NCI-H1417 treated with DMSO at 0.1 percent for 48 hours (cell line): ENCODE results near the gene NEK10.
"Not testable (repeated sequence)": the region's sequence is repeated elsewhere in the genome, so short reads cannot be mapped to it uniquely, and the experiment has no call there.

Experiments used
- DNase-seq: peaks from one replicate; lab custom pipeline; 2025; lab: John Stamatoyannopoulos, UW

NEK10 gene, protein sequence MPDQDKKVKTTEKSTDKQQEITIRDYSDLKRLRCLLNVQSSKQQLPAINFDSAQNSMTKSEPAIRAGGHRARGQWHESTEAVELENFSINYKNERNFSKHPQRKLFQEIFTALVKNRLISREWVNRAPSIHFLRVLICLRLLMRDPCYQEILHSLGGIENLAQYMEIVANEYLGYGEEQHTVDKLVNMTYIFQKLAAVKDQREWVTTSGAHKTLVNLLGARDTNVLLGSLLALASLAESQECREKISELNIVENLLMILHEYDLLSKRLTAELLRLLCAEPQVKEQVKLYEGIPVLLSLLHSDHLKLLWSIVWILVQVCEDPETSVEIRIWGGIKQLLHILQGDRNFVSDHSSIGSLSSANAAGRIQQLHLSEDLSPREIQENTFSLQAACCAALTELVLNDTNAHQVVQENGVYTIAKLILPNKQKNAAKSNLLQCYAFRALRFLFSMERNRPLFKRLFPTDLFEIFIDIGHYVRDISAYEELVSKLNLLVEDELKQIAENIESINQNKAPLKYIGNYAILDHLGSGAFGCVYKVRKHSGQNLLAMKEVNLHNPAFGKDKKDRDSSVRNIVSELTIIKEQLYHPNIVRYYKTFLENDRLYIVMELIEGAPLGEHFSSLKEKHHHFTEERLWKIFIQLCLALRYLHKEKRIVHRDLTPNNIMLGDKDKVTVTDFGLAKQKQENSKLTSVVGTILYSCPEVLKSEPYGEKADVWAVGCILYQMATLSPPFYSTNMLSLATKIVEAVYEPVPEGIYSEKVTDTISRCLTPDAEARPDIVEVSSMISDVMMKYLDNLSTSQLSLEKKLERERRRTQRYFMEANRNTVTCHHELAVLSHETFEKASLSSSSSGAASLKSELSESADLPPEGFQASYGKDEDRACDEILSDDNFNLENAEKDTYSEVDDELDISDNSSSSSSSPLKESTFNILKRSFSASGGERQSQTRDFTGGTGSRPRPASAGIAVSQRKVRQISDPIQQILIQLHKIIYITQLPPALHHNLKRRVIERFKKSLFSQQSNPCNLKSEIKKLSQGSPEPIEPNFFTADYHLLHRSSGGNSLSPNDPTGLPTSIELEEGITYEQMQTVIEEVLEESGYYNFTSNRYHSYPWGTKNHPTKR

DNA sequence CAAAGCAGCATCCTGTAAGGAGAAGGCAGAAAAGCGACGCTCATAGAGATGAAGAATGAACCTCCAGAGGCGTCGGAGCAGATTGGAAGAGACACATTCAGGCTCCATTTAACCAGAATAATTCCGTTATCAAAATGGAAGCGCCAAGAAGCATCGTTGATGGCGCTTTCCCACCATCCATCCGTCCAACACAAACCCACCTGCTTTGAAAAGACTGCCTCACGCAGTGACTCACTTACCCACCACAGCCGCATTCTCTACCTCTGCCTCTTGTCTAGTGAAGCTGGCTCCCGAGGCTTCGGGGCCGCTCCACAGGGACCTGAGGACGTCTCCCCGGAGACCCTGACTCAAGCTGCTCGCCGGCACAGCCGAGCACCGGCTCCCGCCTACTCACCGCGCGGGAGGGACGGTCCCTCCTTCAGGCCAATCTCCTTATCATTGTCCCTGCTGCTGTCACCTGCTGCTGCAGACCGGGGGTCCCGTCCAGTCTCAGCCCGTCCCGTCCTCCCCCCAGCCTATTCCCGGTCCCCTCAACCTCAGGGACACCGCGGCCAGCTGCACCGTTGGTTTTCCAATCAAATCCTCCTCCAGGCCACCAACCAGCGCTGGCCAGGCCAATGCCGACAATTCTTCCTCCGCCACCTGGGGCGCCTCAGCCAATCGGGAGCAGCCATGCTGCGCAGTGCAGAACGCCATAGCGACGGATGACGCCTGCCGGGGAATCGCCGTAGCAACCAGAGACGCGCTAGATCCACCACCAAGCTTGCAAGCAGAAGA, at the start of gene NEK10:
Gene NEK10 (minus strand): TSS at position 553 of the 777 bp plus-strand sequence. CDS start 16,501 bp downstream, outside the sequence.
- peak; percentile 48 for DNase-seq

DNA sequence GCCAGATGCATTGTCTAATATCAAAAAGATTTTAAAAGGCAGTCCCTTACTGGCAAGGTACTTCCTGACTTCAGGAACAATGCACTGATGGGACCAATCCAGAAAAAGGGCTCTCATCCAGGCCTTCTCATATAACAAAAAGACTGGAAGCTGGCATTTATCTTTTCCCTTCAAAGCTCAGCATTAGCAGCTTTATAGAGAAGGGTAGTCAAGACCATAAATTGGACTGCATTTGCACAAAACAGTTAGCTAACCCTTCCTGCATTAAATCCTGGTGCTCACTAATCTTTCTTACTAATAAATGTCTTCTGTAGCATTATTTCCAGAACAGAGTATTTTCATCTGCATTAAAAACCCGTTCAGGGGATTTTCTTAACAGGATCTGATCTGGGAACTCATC, 46.0 kb upstream of the NEK10 start:
- no peak for DNase-seq

DNA sequence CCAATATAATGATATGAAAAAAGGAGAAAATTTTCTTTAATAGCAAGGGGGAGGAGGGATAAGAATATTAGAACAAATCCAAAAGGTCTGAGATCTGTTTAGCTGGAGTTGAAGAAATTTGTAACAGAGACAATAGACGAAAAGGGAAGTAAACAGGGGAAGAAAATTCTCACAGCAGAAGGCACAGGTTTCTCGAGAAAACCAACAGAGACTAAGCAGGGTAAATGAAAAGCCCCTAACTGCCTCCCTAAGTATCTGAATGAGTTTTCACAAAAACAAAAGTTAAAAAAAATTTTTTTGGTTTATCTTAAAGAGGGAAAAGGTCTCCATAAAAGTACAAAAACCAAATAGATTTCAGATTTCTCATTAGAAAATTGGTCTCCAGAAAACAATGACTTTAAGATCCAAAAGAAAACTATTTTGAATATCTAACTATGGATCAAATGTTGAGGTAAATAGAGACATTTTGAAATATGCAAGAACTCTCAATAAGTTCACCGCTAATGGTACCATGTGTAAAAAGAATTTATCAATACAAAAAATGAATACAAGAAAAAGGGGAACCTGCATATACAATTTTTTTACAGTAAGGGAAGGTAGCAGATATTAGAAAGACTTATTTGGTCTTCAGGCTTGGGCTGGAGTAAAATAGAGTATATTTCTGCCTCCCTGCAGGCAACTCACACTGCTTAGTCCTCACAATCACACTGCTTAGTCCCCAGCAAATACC, 23.9 kb upstream of the NEK10 start:
- DNase-seq = no peak

DNA sequence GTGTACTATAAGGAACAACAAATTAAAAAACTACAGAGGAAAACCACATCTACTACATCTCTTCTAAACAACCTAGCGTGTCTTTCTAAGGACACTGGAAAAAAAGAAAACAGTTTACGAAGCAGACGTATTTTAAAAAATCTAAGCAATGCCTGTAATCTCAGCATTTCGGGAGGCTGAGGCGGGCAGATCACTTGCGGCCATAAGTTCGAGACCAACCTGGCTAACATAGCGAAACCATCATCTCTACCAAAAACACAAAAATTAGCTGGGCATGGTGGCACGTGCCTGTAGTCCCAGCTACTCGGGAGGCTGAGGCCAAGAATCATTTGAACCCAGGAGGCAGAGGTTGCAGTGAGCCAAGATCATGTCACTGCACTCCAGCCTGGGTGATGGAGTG, 23.2 kb upstream of the NEK10 start:
- DNase-seq = not testable (repeated sequence)

DNA sequence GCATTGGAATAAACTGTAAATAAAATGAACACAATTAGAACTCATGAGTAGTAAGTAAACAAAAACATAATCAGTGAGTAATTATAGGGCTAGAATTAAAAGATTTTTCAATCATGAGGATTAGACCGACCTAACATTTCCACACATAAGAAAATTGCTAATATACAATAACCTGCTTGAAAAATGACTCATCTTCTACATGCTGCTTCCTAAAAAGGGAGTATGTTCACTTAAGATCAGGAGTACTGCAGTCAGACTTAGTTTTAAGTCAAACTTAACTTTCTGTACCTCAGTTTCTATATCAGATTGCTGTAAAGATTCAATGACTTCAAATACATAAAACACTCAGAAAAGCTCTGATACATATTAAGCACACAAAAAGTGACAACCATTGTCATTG, 22.6 kb upstream of the NEK10 start:
- DNase-seq = no peak

DNA sequence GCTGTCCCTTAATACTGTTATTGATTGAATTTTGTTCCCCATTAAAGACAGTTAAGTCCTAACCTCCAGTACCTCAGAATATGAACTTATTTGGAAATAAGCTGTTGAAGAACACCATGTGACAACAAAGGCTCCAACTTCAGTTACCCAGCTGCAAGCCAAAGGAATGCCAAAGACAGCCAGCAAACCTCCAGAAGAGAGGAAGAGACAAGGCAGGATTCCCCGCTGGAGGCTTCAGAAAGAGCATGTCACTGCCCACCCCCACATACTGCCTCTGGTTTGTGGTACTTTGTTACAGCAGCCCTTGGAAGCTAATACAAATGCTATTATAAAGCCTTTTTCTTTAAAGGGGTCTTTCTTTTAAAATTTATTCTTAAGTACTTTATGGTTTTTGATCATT, 18.4 kb upstream of the NEK10 start:
- DNase-seq = no peak

DNA sequence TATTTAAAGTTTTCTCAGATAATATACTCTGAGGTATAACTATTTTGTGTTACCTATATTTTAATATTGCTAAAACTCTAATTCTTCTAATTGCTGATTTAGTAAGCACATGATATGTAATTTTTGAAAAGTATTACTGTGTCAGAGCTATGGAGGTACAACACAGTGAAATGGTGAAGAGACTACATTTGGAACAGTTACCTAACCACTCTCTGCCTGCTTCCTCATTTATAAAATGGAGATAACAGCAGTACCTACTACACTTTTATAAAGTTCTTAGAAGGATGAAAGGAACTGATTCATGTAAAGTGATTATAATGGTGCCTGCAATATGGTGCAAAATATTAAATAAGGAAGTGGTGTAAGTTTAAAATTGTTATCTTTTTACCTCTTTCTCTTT, 16.3 kb upstream of the NEK10 start:
- DNase-seq = no peak

DNA sequence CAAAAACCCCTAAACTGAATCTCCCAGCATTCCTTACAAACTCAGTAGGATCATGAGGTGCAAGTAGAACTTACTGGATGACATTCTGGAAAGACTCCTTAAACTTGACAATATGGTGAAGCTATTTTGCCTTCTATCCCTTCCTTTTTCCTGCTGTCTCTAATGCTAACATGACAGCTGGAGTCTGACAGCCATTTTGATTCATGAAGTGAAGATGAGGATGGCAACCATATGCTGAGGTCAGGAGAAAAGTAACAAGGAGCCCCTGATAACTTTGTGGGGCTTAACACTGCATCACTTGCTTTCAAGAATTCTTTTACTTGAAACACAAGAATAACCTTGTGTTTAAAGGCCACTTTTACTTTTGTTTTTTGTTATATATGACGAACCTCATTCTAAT, 15.0 kb upstream of the NEK10 start:
- no peak for DNase-seq

DNA sequence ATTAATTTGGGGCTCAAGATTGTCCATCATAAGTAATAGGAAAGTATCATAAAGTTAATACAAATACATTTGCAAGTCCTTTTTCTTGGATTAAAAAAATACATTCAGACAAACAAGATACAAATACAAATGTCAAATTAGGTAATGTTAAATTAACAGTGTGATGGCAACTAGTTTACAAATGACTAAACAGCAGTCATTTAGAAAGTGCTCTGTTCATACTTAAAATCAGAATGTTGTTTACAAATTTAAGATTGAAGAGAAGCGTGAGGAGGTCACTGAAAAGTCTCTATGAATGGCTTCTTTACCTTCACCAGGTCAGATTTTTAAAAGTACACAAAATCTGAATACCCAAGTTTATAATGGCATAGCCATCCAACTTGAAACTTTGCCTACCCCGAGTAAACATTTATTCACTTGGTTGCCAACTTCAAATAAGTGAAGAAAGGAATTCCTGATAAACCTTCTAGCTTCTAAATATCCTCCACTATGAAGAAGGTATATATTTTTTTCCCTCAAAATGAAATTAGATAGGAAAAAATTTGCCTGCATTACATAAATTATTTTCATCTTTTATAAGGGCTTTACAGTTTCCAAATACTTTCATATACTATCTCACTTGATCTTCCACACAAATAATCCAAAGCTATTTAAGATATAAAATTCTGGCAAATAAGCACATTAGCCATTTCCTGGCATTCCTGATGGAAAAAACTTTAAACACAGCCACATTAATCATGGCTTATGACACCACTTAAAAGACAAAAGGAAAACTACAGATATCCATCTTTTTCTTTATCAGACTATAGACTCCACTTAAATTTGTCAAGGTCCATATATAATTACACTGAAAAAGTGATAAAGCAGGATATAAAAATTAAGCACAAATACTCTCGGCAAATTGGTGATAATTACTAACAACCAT, 11.5 kb upstream of the NEK10 start:
- no peak for DNase-seq

DNA sequence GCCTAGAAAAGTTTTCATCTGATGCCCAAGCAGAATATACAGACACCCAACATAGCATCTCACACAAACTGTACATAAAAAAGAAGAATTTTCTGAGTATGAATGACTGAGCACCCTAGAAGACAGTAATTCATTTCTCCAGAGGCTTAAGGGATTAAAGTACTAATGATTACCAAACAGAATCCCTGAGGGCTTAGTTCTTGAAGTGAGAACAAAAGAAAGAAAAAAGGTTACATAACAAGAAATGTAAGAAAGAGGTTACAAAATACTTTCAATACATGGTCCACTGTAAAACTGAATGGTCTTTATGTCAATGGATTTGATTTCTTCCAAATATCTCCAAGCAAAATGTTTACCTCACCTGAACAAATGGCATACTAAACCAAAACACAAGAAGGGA, 9.1 kb upstream of the NEK10 start:
- DNase-seq = no peak

DNA sequence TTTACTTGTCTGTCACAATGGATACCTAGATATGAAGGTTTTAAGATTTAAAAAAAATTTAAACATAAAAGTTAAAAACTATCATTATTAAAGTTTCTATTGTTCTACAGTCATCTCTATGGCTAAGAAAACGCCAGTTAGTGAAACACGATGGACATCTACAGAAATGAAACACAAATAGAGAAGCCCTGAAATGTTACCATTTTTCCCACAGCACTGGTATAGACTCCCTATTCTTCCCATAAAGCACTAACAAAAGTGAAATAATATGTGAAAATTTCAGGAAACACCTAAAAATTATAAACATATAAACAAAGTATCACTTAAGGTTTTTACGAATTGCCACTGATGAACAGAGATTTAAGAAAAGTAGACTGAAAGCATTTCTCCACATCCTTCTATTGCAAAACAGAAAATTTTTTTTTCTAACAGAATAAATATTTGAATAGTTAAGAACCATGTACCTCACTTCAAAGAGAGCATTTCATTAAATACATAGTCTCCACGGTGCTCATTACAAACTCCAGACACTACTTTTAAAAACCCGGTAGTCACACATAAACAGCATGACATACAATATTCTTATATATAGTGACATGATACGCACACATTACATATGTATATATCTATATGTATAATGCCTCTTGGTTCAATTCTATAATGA, 7.1 kb upstream of the NEK10 start:
- no peak for DNase-seq

DNA sequence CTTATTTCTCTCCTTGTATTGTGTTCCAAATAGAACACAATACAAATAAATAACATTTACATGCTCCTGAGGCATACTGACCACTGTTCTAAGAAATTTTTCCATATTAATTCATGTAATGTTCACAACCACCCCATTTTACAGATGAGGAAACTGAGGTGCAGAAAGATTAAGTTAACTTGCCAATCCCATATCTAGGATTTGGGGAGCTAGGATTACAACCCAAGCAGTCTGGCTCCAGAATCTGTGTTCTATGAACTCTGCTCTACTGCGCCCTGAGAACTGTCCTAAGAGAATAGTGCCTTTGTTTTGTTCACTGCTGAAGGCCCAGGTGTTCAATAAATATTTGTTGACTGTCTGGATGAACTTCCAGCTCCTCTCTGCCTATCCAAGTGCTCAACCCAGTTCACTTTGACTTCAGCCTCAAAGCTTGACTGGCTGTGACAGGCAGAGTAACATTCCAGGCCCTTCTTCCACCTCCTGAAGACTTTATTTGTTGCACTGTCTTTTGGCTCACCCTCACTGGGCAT, 3.1 kb downstream of the NEK10 start:
- DNase-seq = no peak

DNA sequence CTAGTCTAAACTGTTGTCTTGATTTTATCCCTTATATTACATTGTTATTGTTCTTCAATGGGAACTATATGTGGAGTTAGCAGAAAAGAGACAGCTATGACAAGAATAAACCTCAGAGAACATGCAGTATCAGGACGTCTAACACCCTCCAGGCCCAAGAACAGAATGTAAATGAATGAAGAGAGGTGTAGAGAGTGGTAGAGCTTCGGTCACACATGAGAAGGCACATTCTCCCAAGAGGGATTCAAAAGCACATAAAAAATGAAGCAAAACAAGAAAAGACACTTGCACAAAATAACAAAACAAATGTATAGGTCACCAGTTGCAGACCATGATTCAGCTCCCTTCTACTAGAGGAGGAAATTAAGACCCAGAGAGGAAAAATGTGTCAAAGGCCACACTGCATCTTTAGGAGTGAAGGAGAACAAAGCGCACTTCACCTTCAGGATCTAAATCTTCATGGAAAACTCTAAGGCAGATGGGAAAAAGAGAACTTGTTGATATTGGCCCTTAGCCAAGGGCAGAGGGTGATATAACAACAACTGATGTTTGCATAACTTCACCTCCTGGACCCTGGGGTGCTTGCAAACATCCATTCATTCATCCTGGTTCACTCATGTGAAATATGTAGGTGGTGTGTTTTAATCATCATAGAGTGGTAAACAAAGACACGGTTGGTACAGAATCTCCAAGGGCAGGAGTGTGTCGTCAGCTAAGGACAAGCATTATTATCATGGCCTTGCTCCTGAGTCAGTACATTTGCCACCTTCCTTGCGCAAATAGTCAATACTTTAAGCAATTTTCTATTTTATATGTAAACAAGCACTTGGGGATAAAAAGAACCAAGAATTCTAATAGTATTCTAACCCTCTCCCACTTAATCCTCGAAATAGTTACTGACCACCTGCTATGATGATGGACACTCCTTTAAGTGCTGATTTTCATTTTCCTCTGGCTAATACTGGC, 8.8 kb downstream of the NEK10 start:
- DNase-seq = peak; percentile 53

DNA sequence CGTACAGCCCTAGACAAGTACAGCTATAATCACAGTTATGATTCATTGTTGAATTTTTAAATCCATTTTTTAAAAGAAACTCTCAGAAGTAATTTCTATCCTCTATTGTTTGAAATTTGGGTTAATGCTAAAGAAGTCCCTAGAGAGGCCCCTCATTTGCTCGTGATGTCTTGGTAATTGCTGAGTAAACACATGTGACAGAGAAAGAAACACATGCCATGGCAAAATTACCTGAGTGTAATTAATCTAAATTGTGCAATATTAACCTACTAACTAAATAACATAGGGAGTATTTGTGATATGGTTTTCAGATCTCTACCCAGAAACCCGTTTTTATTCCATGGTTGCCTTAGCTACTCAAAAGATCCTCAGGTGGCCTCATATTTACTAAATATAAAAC, 10.8 kb downstream of the NEK10 start:
- DNase-seq = no peak

DNA sequence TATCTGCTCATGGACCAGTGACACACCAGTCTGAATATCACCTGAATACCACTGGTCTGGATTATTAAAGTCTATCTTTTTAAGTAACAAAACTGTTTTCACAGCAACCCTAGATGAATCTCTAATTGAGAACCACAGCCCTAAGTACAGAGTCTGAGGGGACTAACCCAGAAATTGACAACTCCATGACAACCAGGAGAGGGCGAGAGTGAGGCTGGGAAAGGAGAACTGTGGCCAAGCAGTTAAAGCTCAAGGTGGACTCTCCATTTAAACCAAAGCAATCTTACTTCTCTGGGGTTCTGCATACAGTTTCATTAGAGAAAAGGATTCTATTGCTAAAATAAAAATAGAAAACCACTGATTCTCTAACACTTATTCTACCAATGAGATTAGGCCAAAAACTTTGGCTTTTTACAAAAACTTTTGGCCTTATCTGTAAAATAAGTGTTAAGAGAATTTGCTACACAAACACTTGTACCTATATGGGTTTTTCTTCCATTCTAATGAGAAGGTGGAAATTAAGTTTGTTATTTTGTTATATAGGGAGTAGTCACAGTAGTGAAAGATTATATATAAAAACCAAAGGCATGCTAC, 11.4 kb downstream of the NEK10 start:
- DNase-seq = no peak

DNA sequence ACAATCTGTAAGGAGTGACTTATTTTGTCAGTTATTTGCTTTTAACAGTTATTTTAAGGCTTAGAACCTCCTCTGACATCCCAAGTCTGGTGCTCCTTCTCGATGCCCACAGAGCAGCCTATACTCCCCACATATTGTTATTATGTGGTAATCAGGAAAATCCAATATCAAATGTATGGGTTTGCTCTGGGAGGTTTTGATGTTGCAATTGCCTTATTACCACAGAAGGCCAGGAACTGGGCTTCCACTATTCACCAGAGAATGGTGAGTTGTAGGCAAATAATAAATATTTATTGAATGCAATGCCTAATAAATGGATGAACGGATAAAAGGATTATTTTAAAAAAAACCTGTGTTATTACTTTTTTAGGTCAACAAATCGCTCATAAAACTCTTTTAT, 12.2 kb downstream of the NEK10 start:
- DNase-seq = no peak

DNA sequence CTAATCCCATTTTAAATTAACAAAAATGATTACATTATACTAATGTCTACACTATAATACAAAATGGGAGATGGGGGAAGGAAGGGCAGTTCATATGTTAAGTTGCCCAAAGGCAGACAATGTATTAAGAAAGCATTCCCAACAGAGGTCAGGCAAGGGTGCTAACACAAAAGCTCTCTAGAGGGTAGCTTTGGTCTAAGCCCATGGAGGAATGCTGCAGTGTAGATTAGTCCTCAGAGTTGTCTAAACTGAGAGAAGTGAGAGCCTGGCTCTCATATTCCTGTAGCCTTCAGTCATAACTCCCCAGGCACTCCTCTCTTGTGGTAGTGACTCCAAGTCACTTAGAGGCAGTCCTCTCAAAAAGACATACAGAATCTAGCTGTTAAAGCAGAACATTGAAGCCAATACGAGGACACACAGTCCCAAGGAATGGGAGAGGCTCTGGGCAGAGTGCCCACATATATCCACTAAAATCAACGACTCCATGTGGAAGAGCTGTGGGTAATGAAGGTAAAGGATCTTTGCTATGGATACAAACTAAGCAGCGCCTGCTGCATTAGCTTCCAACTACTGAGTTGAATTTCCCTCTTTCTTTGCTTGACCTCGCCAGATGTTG, 14.5 kb downstream of the NEK10 start:
- DNase-seq = no peak
